NCI-H1436 (cell line): ENCODE results near the gene DNAJB11.

Experiments
- DNase-seq: peaks from one replicate; lab custom pipeline; 2025; lab: John Stamatoyannopoulos, UW

The DNAJB11 gene

DNA sequence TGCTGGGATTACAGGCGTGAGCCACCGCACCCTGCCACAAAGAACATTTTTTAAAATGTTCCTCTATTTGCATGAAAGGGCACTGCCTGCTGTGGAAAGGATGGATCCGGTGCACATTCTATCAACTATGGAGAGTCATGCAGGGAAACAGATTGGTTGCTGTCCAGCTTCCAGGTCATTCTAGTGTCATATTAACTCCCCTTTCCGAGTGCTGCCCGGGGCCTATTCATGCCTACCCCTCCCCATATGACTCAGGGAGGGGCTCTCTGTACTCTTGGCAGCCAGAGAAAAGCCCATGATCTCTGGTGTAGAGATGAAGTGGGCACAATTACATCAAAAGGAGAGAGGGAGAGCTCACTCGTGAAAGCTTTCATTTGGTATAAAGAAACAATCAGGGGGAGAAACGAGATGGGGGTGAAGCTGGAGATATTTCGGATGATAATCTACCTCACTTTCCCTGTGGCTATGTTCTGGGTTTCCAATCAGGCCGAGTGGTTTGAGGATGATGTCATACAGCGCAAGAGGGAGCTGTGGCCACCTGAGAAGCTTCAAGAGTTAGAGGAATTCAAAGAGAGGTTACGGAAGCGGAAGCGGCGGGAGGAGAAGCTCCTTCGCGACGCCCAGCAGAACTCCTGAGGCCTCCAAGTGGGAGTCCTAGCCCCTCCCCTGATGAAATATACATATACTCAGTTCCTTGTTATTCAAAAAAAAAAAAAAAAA is 26.2 kb downstream of the DNAJB11 start:
- DNase-seq, result no peak

DNA sequence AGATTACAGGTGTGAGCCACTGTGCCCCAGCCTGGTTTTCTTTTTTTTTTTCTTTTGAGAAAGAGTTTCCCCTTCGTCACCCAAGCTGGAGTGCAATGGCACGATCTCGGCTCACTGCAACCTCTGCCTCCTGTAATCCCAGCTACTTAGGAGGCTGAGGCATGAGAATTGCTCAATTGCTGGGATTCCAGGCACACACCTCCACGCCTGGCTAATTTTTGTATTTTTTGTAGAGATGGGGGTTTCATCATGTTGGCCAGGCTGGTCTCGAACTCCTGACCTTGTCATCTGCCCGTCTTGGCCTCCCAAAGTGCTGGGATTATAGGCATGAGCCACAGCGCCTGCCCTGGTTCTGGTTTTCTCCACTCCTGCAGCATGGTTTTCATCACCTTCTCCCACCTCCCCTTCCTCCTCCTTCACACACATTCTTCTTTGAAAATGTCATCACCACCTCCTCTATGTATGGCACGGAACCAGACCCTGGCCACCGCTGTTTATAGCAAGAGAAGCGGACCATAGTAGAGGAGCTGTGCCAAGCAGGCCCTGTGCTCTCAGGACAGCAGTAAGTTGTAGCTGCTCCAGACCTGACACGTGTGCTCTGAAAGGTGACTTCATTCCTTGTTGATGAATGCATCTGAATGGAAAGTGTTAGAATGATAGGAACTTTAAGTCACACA is 27.7 kb downstream of the DNAJB11 start:
- no peak for DNase-seq

GRCh38 chr3:186598794-186599141 is 28.2 kb downstream of the DNAJB11 start:
- DNase-seq, result no peak

DNA sequence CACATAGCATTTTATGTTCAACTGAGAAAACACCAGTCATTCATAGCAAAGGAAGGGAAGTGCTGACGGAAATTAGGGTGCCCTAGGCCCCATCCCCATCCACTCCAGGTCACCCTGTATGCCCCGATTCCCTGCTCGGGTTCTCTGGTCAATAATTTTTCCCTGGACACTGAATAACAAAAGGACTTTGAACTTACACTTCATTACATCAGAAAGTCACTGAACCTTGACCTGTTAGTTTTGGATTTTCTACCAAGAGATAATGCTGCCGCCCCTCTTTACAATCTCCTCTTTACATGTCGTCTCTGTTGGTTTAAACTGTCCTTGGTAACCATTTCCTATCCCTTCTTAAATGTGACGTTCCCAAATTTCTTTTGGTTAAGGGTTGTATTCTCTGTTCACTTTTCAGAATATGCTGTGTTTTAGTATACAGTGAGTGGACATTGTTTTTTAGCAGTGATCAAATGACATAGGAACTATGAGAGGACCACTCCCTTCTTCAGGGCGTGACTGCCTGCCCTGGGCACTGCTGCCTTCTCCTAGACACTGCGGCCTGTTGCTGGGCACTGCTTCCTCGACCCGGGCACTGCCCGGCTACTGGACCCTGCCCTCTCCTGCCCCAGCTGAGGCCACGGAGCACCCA is 28.7 kb downstream of the DNAJB11 start:
- no peak for DNase-seq

GRCh38 chr3:186599785-186600166 is 29.3 kb downstream of the DNAJB11 start:
- no peak for DNase-seq

DNA sequence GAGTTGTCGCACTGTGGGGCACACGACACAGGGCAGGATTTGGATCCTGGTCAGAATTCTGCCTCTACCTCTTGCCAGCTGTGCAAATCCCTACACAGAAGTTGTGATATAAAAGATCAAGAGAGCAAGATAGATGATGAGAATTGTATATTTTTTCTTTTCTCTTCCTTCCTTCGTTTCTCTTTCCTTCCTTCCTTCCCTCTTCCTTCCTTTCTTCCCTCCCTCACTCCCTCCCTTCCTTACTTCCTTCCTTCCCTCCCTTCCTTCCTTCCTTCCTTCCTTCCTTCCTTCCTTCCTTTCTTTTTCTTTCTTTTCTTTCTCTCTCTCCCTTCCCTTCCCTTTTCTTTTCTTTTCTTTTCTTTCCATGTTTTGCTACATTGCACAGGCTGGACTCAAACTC is 30.4 kb downstream of the DNAJB11 start:
- no peak for DNase-seq

DNA sequence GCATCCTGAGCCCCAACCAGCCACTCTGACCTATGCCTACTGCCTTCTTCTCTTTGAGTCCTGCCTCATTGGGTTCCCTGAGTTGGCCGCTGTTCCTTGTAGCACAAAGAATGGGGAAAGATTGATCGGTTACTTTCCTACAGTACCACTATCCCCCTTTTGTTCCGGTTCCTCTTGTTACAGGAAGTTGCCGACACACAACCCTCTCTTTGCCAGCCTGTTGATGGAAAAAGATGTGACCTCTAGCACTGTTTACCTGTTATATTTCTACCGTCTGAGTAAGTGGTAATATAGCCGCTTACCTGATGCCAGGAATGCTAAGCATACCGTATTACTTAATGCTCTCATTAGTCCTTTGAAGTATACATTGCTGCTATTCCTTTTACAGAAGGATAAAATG is 32.6 kb downstream of the DNAJB11 start:
- DNase-seq, result no peak

- DNase-seq, result no peak
These were observed 34.6 kb downstream of the DNAJB11 start for GRCh38 chr3:186605078-186605477.

- DNase-seq, result no peak
These were observed 35.3 kb downstream of the DNAJB11 start for GRCh38 chr3:186605561-186606545.

DNA sequence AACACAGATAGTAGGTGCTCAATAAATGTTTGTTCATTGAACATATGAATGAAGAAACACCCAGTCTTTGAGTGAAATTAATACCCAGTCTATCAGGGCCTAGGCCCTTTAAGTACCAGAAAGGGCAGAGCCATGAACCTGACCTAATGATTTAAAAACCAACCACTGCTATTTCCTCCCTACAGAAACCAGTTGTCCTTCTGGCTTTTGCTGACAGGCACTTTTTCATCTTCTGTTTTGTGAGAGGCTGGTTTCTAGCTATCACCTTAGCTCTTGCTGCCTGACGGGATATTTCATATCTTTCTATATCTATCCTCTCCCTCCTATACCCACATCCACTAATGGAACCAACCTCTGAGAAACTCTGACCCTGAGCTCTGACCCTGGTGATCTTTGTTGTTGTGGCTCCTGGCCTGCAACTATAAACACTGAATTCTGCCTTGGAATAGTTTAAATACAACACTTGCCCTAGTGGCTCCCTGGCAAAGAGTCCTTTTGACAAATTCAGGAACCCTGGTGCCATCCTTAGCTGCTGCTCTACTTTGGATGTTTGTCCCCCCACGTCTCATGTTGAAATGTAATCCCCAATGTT is 38.2 kb downstream of the DNAJB11 start:
- DNase-seq, result no peak

GRCh38 chr3:186609247-186609868 is 38.8 kb downstream of the DNAJB11 start:
- DNase-seq, result no peak

DNA sequence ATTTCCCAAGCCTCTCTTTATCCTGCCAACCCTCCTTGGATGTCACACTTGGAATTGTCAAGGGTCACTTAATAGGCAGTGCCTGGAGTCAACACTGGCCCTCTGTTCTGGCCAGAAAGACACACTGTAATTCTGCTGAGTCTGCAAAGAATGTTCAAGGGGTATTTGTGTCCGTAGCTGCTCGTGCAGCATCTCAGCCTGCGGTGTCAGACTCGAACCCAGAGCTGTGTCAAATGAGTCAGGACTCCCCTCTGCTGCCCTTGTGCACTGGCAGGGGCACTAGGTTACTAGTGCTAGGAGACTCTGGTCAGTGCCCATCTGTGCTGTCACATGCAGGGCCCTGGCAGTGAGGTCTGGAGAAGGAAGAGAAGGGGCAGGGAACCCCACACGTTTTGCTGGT is 41.5 kb downstream of the DNAJB11 start:
- DNase-seq, result no peak

DNA sequence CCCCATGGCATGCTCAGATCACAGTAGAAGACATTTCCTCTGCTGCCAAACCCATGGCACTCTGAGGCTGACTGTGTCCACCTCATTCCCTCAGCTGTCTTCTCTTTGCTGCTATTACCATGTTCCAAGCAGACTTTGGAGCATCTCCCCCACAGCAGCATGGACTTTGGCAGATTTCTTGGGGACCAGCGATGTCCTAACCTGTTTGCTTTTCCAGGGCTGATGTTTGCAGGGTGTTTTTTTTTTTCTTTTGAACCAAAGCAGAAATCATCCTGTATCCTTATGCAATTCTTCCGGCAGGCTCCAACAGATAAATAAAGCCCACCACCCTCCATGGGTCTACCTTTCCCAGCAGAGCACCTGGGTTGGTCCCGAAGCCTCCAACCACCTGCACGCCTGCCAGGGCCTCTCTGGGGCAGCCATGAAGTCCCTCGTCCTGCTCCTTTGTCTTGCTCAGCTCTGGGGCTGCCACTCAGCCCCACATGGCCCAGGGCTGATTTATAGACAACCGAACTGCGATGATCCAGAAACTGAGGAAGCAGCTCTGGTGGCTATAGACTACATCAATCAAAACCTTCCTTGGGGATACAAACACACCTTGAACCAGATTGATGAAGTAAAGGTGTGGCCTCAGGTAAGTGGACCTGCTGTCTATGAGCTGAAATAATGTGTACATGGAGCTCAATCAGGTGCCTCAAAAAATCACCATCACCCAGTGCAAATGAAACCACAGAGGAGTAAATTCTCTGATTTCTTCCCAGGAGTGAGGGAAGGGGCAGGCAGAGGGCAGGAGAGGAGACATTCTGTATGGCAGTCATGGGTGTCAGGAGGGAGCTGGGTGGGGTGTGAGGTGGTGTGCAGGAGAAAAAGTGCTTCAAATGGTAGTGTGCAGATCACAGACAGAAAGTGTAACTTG is 42.5 kb downstream of the DNAJB11 start, which contains the start of gene AHSG:
Gene AHSG, plus strand, starts transcription at position 340 of the 916 bp plus-strand sequence. Its CDS starts 82 bp downstream, at position 422.
- DNase-seq, result no peak

DNA sequence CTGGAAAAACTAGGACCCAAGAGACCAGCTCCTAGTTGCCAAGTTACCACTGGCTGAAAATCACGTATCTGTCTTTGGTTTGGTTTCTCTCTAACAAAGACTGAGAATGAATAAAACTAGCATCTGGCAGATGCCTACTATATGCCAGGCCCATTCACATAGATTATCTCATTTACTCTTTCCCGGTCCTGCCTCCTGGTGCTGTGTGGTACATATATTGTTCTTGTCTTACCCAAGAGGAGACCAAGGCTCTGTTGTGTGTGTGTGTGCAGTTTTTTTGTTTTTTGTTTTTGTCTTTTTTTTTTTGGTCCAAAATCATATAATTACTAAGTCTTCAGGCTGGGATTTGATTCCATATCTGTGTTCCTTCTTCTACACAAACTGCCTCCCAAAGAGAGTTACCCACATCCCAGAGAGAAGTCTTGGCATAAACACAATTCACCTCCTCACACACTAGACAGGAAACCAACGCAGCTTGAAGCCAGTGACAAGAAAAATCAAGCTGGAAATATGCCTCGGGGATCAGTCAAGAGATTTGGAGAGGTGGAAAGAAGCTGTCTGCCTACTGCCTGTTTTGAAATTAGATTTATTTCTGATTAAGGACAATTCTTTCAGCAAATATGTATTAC is 43.2 kb downstream of the DNAJB11 start:
- DNase-seq, result no peak

- no peak for DNase-seq
These were observed 43.7 kb downstream of the DNAJB11 start for GRCh38 chr3:186614266-186614596.

DNA sequence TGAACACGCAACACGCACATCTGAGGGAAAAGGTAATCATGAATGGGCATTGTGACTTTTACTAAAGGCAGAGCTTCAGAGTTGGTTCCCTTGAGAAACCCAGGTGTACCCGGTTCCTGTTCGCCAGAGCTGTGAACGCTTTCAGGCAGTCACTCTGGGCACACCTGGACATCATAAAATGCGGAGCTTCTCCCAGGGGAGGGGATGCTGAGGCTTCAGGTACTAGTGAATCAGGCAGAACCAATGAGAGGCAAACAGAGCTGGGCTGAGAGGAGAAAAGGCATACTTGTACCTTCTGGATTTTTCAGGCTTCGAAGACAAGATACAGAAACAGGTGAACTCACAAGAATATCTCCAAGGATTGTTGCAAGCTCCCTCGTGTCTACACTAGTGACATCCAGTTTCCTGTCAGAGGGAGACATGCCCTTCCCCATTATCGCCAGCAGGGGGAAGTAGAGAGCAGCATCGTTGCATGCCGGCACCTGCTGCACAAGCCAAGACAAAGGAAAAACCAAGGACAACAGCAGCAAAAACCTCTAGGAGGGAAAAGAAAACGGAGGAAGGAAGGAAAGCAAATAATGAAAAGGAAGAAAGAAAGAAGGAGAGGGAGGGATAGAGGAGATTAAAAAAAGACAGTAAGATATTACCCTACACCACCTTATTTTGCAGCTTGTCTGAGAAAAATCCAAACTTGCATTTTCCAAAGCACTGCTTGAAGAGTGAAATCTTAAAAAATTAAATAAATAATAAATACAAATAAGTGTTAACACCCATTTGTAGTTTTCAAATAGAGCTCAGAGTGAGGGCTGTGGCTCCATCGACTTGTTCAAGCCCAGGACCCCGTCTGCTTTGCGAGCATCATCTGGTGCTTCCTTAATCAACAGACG is 44.3 kb downstream of the DNAJB11 start:
- DNase-seq, result peak; percentile 87

DNA sequence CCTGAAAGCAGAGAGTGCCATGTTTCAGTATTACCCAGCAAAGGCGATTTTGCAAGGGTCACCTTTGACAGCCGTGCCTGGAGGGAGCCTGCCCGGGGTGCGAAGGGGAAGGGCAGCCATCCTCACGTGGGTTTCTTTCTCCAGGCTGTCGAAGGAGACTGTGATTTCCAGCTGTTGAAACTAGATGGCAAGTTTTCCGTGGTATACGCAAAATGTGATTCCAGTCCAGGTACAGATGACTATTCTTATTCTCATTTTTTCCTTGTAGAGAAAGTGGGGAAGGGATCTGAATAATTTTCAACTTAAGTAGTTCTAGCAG is 45.7 kb downstream of the DNAJB11 start:
- no peak for DNase-seq

DNA sequence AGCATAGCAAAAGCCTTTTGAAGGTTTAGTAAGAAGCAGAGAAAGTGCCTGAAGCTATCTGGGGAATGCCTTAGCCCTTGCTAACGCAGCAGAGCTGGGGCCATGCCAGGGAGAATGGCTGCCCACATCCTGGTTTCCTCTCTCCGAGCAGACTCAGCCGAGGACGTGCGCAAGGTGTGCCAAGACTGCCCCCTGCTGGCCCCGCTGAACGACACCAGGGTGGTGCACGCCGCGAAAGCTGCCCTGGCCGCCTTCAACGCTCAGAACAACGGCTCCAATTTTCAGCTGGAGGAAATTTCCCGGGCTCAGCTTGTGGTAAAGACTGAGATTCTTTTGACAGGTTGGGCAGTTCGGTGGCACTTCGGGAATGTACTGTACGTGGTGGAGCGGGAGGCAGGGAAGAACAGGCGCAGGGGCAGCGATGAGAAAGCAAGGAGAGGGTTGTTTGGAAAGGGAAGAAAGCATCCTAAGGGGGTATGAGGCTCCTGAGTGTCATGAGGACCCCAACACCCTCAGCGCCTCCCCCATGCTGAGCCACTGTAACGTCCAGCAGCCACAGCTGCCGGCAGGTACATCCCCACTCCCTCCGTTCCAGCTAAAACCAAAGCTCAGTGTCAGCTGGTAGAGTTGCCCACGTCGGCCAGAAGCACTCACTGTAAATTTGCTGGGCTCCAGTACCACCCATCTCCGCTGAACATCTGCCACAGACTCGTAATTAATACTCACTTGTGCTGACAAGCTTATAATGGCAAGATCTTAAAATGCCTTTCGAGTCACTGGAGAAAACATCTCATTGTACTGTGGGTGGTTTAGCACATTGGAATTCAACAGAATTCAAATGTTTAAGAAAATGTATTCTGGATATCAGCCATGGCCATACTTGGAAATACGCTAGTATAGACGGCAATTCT is 46.8 kb downstream of the DNAJB11 start:
- peak; percentile 93 for DNase-seq
